PC-3 (cell line): Measurements from ENCODE around the gene CDK14. TPM values are rescaled to one million over a fixed set of nuclear protein-coding genes. Genes with fewer than 3 reads are reported as not detected.
A peak's percentile ranks its signal among the peaks of the same experiment; 100 is the strongest.

ENCODE experiments used
- ATAC-seq: fragments of 200-7000 bp; cut with Tn5 transposase; 2 replicates; pipeline ENCODE4 v1.9.1; 2020; ENCODE audit warnings: mild to moderate bottlenecking, moderate library complexity
- BruUV-seq: library from RNA; stranded (reverse); fragments of 400-500 nt; replicated peaks from 2 replicates; lab custom pipeline; 2021; lab: Mats Ljungman, UMichigan
- CTCF ChIA-PET: fragments of 300-600 bp; sonication (Branson Sonifier 250); formaldehyde crosslinking; loops from one replicate; lab custom pipeline; 2022; ENCODE audit warnings: antibody characterized with exemption; lab: Charles Lee
- POLR2A ChIA-PET: fragments of 300-600 bp; sonication (Branson Sonifier 250); formaldehyde crosslinking; loops from one replicate; lab custom pipeline; 2022; ENCODE audit warnings: antibody characterized with exemption; ENCODE audit not compliant: unreplicated experiment; lab: Charles Lee
- DNase-seq: peaks from one replicate; pipeline ENCODE4 v3.0.0-alpha.2; 2015
- H2AFZ ChIP-seq: fragments of 300-600 bp; sonication (generic); 2 replicates; pipeline ENCODE4 v1.6.0; 2016; ENCODE audit warnings: antibody characterized with exemption, low read length
- H3F3A ChIP-seq: fragments of 300-600 bp; sonication (generic); one replicate; pipeline ENCODE4 v1.6.0; 2017; ENCODE audit warnings: antibody characterized with exemption, low read length, control low read depth, mild to moderate bottlenecking; ENCODE audit not compliant: unreplicated experiment
- H3K27ac ChIP-seq: fragments of 300-600 bp; sonication (generic); 2 replicates; pipeline ENCODE4 v1.5.1; 2016; ENCODE audit warnings: mild to moderate bottlenecking, low read length
- H3K27me3 ChIP-seq: fragments of 300-600 bp; sonication (generic); 2 replicates; pipeline ENCODE4 v1.6.1; 2016; ENCODE audit warnings: low read length, mixed read lengths
- H3K36me3 ChIP-seq: fragments of 300-600 bp; sonication (generic); 2 replicates; pipeline ENCODE4 v1.6.1; 2016; ENCODE audit warnings: low read depth, mixed run types, low read length, mixed read lengths
- H3K4me1 ChIP-seq: fragments of 300-600 bp; sonication (generic); 2 replicates; pipeline ENCODE4 v1.5.1; 2016; ENCODE audit warnings: low read length; ENCODE audit not compliant: insufficient read depth
- H3K4me2 ChIP-seq: fragments of 300-600 bp; sonication (generic); 2 replicates; pipeline ENCODE4 v1.6.0; 2016; ENCODE audit warnings: low read length
- H3K4me3 ChIP-seq: fragments of 300-600 bp; sonication (generic); 2 replicates; pipeline ENCODE4 v1.5.1; 2016; ENCODE audit warnings: mild to moderate bottlenecking, low read length, mixed read lengths
- H3K79me2 ChIP-seq: fragments of 300-600 bp; sonication (generic); 2 replicates; pipeline ENCODE4 v1.6.1; 2017; ENCODE audit warnings: low read length, mixed read lengths
- H3K9ac ChIP-seq: fragments of 300-600 bp; sonication (generic); 2 replicates; pipeline ENCODE4 v1.6.0; 2016; ENCODE audit warnings: mild to moderate bottlenecking, low read length
- H3K9me2 ChIP-seq: fragments of 300-600 bp; sonication (generic); replicated peaks from 2 replicates; pipeline ENCODE4 v1.6.1; 2016; ENCODE audit warnings: mixed run types, low read length, mixed read lengths
- H3K9me3 ChIP-seq: fragments of 300-600 bp; sonication (generic); 2 replicates; pipeline ENCODE4 v1.6.1; 2016; ENCODE audit warnings: low read length, mixed read lengths
- H4K20me1 ChIP-seq: fragments of 300-600 bp; sonication (generic); 2 replicates; pipeline ENCODE4 v1.6.1; 2016; ENCODE audit warnings: low read length, mixed read lengths
- CTCF ChIP-seq: fragments of 300-600 bp; sonication (generic); conservative IDR thresholded peaks from 2 replicates; pipeline ENCODE4 v1.5.1; 2017; ENCODE audit warnings: antibody characterized with exemption, low read depth, mild to moderate bottlenecking, low read length
- EZH2 ChIP-seq: fragments of 300-600 bp; sonication (generic); IDR thresholded peaks from one replicate; pipeline ENCODE4 v1.6.1; 2017; ENCODE audit warnings: antibody characterized with exemption, mild to moderate bottlenecking, low read length; ENCODE audit not compliant: unreplicated experiment
- EZH2phosphoT487 ChIP-seq: fragments of 300-600 bp; sonication (generic); IDR thresholded peaks from 2 replicates; pipeline ENCODE4 v1.6.1; 2018; ENCODE audit warnings: mild to moderate bottlenecking, antibody characterized with exemption, low read length, borderline replicate concordance
- intact Hi-C: fragments of 100-400 bp; cut with micrococcal nuclease; formaldehyde crosslinking; loops from 2 replicates; pipeline ENCODE4 v1.9.0; 2023
- total RNA-seq: library from RNA; depleted of rRNA; stranded (reverse); fragments of >200 nt; gene quantifications from 2 replicates; pipeline ENCODE4 v1.2.3, GENCODE V29; 2014

The CDK14 gene
- total RNA-seq, 1 experiment from 2014 or later, result 8.2 TPM

DNA sequence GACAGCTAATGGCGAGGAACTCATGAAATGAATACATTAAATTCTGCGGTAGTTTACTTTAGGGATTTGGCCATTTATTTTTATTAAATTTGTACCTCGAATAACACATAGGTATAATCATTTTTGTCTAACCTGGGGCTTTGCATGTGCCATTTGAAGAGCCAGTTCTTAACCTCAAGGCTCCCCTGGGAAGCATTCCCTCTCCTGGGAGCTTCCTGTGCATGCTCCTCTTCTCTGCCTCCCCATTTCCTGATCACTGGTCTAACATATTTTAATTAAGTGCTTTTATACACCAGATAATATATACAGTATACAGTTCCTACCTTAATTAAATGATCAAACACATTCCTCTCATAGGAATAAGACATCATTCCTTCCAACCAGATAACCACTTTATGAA lies 484.2 kb downstream of the CDK14 start:
- H3K9ac ChIP-seq, result no peak overlapping the region
- ChIA-PET CTCF (interaction anchor here (0.5 kb wide), 1 partner anchor 791 kb away, joined by 3 read pairs; no protein-coding TSS in a partner anchor), POLR2A (no interaction called here)
- intact Hi-C loops, result loop anchor here (10.0 kb wide), 1 partner anchor 774 kb away; no protein-coding TSS in a partner anchor
- DNase-seq (no peak), ATAC-seq (no peak)
- no peaks in the 10 kb centered on the region for H3K9me2 ChIP-seq
- no peaks in the 10 kb centered on the region for H3K4me1 ChIP-seq
- no peak overlapping the region for H2AFZ ChIP-seq
- no peaks in the 10 kb centered on the region for H4K20me1 ChIP-seq
- TF ChIP-seq EZH2phosphoT487, result no peak
- H3K27ac ChIP-seq, result no peak overlapping the region
- H3K79me2 ChIP-seq, result no peaks in the 10 kb centered on the region
- no peak overlapping the region for H3K4me3 ChIP-seq
- H3K4me2 ChIP-seq, result no peak overlapping the region
- no peaks in the 10 kb centered on the region for H3K9me3 ChIP-seq
- no peaks in the 10 kb centered on the region for H3F3A ChIP-seq
- no peaks in the 10 kb centered on the region for H3K36me3 ChIP-seq
- BruUV-seq, result no TSS peak
- H3K27me3 ChIP-seq, result no peaks in the 10 kb centered on the region

DNA sequence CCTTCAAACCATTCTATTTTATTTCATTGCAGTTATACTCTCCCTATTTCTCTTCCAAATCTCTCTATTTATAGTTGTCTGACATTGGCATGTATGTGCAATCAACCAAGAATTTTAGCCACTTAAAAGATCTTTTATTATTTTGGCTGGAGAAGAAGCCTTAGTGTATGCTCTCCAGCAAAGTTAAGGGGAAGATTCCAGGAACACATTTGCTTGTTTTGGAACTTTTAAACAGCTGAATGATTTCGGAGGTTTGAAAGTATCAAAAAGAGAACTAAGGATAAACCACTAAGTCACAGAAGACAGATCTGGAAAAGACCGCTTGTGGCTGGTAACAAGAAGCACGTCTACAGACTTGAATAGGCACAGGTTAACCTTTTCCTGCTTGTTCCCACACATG lies 485.9 kb downstream of the CDK14 start:
- Histone ChIP-seq H3K9me3 (no peaks in the 10 kb centered on the region), H3K9ac (no peak overlapping the region), H2AFZ (no peak overlapping the region), H3K4me3 (no peak overlapping the region), H3K36me3 (no peaks in the 10 kb centered on the region), H3K27me3 (no peaks in the 10 kb centered on the region), H3K27ac (no peak overlapping the region), H3K9me2 (no peaks in the 10 kb centered on the region), H3K4me1 (no peaks in the 10 kb centered on the region), H3K79me2 (no peaks in the 10 kb centered on the region), H3F3A (no peaks in the 10 kb centered on the region), H4K20me1 (no peaks in the 10 kb centered on the region), H3K4me2 (no peak overlapping the region)
- TF ChIP-seq CTCF (no peak), EZH2phosphoT487 (no peak), EZH2 (no peak)
- no TSS peak for BruUV-seq
- no peak for ATAC-seq
- POLR2A ChIA-PET, result no interaction called here
- DNase-seq, result no peak
- intact Hi-C loops, result loop anchor here (10.0 kb wide), 1 partner anchor 773 kb away; no protein-coding TSS in a partner anchor
- CTCF ChIA-PET, result no interaction called here

GRCh38 chr7:91082852-91083495 lies 486.9 kb downstream of the CDK14 start:
- POLR2A ChIA-PET, result no interaction called here
- Histone ChIP-seq H3F3A (no peaks in the 10 kb centered on the region), H3K36me3 (no peaks in the 10 kb centered on the region), H3K79me2 (no peaks in the 10 kb centered on the region), H3K27me3 (no peaks in the 10 kb centered on the region), H3K4me2 (no peak overlapping the region), H3K27ac (no peak overlapping the region), H2AFZ (no peak overlapping the region), H4K20me1 (no peaks in the 10 kb centered on the region), H3K9ac (no peak overlapping the region), H3K9me2 (no peaks in the 10 kb centered on the region), H3K9me3 (no peaks in the 10 kb centered on the region), H3K4me1 (no peaks in the 10 kb centered on the region), H3K4me3 (no peak overlapping the region)
- DNase-seq (peak; percentile 41), ATAC-seq (peak; percentile 33; the same call in 1 of the 2 replicates)
- no TSS peak for BruUV-seq
- intact Hi-C loops, result loop anchor here (1.0 to 10.0 kb wide), 2 partner anchors 701 to 772 kb away; no protein-coding TSS in a partner anchor
- CTCF ChIA-PET, result interaction anchor here (0.7 to 0.9 kb wide), 2 partner anchors 145 to 180 kb away, joined by 4 to 5 read pairs; no protein-coding TSS in a partner anchor
- TF ChIP-seq EZH2phosphoT487 (no peak), CTCF (peak; percentile 69)
